HepG2 (cell line): Measurements from ENCODE around the gene SFT2D2. TPM values are rescaled to one million over a fixed set of nuclear protein-coding genes. Genes with fewer than 3 reads are reported as not detected.

Experiments used
- ARNT2 ChIP-seq: sonication (generic); formaldehyde crosslinking; IDR thresholded peaks from 2 replicates; pipeline ENCODE4 v1.8.0; 2022; ENCODE audit warnings: mild to moderate bottlenecking, low read depth, missing genetic modification reagents, moderate library complexity
- CHD4 ChIP-seq: fragments of 200-600 bp; sonication (generic); IDR thresholded peaks from 2 replicates; pipeline ENCODE4 v1.7.0; 2017; ENCODE audit warnings: mild to moderate bottlenecking, low read length, borderline replicate concordance
- KLF12 ChIP-seq: sonication (generic); formaldehyde crosslinking; IDR thresholded peaks from 2 replicates; pipeline ENCODE4 v1.4.0; 2020; ENCODE audit warnings: missing genetic modification reagents, borderline replicate concordance
- MTERF4 ChIP-seq: sonication (generic); formaldehyde crosslinking; IDR thresholded peaks from 2 replicates; pipeline ENCODE4 v1.8.0; 2023; ENCODE audit warnings: mild to moderate bottlenecking, missing genetic modification reagents
- STAT5B ChIP-seq: sonication (generic); formaldehyde crosslinking; IDR thresholded peaks from 2 replicates; pipeline ENCODE4 v1.4.0; 2020; ENCODE audit warnings: missing genetic modification reagents
- TRAFD1 ChIP-seq: sonication (generic); formaldehyde crosslinking; IDR thresholded peaks from 2 replicates; pipeline ENCODE4 v1.5.1; 2020; ENCODE audit warnings: missing genetic modification reagents, mild to moderate bottlenecking, borderline replicate concordance
- ZBTB3 ChIP-seq: sonication (generic); formaldehyde crosslinking; IDR thresholded peaks from 2 replicates; pipeline ENCODE4 v1.4.0; 2020; ENCODE audit warnings: low read depth, mild to moderate bottlenecking, moderate library complexity, missing genetic modification reagents, borderline replicate concordance
- ZNF101 ChIP-seq: sonication (generic); formaldehyde crosslinking; IDR thresholded peaks from 2 replicates; pipeline ENCODE4 v1.4.0; 2020; ENCODE audit warnings: mild to moderate bottlenecking, low read depth, missing genetic modification reagents, borderline replicate concordance
- ZNF788 ChIP-seq: sonication (generic); formaldehyde crosslinking; IDR thresholded peaks from 2 replicates; pipeline ENCODE4 v1.5.0; 2020; ENCODE audit warnings: mild to moderate bottlenecking, missing genetic modification reagents, borderline replicate concordance
- polyA plus RNA-seq, 8 experiments: library from polyadenylated mRNA; depleted of rRNA in 3 of 8; stranded (reverse) in 7 of 8; unstranded in 1 of 8; fragments of >200 nt; fragmentation: Illumina TruSeq in 4 of 8; extraction: Trizol in 4 of 8; gene quantifications; 2 replicates each; pipeline versions ENCODE4 v1.2.1 to v1.2.3, GENCODE V29; 2011 to 2016; ENCODE audit warnings: low read depth in 4 of 8, missing spikeins in 1 of 8, mixed read lengths in 1 of 8; ENCODE audit not compliant: insufficient read depth in 1 of 8
- total RNA-seq, 5 experiments: library from RNA; depleted of rRNA; stranded (reverse); fragments of >200 nt; fragmentation: Illumina TruSeq; extraction: Trizol; gene quantifications; 2 replicates each; pipeline ENCODE4 v1.2.3, GENCODE V29; 2016; ENCODE audit warnings: low read depth in 1 of 5
- TF ChIP-seq, protein P1 (sequence below): sonication (generic); formaldehyde crosslinking; IDR thresholded peaks from 2 replicates; pipeline ENCODE4 v1.5.0; 2020; ENCODE audit warnings: missing genetic modification reagents
- TF ChIP-seq, protein P2 (sequence below): IDR thresholded peaks from 2 replicates; pipeline ENCODE4 v1.6.1; 2012; ENCODE audit warnings: inconsistent platforms
- TF ChIP-seq, protein P3 (sequence below): sonication (generic); formaldehyde crosslinking; IDR thresholded peaks from 2 replicates; pipeline ENCODE4 v1.9.0; 2022; ENCODE audit warnings: low read depth, missing genetic modification reagents
- TF ChIP-seq, protein P4 (sequence below): sonication (generic); formaldehyde crosslinking; IDR thresholded peaks from 2 replicates; pipeline ENCODE4 v1.8.1; 2023; ENCODE audit warnings: mild to moderate bottlenecking, missing genetic modification reagents
- TF ChIP-seq, protein P5 (sequence below): IDR thresholded peaks from 2 replicates; pipeline ENCODE4 v1.6.1; 2016; ENCODE audit warnings: low read depth, missing genetic modification reagents, missing compliant biosample characterization

Gene SFT2D2
- total and polyA plus RNA-seq, 2 of the 13 experiments (the other 11 are each of a cell fraction or from before 2014, with no cell fraction given) = 10.0 to 28.8 TPM

GRCh38 chr1:168178638-168179437, 47.0 kb upstream of the SFT2D2 start, which contains the start of gene TIPRL (continued):
- TF ChIP-seq MTERF4 (CRISPR knock-in tag) (0 out of 2 replicates have a peak, but pooled peaks have one; percentile 34), ARNT2 (CRISPR knock-in tag) (no peak; the same call in 1 of the 2 replicates), CHD4 (no peak), ZBTB3 (no peak), KLF12 (no peak), ZNF788 (CRISPR knock-in tag) (no peak; the same call in 1 of the 2 replicates), TRAFD1 (CRISPR knock-in tag) (no peak), ZNF101 (CRISPR knock-in tag) (no peak), STAT5B (no peak)
- TF ChIP-seq, protein P1, sequence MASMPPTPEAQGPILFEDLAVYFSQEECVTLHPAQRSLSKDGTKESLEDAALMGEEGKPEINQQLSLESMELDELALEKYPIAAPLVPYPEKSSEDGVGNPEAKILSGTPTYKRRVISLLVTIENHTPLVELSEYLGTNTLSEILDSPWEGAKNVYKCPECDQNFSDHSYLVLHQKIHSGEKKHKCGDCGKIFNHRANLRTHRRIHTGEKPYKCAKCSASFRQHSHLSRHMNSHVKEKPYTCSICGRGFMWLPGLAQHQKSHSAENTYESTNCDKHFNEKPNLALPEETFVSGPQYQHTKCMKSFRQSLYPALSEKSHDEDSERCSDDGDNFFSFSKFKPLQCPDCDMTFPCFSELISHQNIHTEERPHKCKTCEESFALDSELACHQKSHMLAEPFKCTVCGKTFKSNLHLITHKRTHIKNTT = no peak
- TF ChIP-seq, protein P2, sequence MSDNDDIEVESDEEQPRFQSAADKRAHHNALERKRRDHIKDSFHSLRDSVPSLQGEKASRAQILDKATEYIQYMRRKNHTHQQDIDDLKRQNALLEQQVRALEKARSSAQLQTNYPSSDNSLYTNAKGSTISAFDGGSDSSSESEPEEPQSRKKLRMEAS = peak; percentile 59
- TF ChIP-seq, protein P3, sequence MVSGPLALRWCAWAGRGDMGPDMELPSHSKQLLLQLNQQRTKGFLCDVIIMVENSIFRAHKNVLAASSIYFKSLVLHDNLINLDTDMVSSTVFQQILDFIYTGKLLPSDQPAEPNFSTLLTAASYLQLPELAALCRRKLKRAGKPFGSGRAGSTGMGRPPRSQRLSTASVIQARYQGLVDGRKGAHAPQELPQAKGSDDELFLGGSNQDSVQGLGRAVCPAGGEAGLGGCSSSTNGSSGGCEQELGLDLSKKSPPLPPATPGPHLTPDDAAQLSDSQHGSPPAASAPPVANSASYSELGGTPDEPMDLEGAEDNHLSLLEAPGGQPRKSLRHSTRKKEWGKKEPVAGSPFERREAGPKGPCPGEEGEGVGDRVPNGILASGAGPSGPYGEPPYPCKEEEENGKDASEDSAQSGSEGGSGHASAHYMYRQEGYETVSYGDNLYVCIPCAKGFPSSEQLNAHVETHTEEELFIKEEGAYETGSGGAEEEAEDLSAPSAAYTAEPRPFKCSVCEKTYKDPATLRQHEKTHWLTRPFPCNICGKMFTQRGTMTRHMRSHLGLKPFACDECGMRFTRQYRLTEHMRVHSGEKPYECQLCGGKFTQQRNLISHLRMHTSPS (CRISPR knock-in tag) = no peak
- TF ChIP-seq, protein P4, sequence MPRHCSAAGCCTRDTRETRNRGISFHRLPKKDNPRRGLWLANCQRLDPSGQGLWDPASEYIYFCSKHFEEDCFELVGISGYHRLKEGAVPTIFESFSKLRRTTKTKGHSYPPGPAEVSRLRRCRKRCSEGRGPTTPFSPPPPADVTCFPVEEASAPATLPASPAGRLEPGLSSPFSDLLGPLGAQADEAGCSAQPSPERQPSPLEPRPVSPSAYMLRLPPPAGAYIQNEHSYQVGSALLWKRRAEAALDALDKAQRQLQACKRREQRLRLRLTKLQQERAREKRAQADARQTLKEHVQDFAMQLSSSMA (CRISPR knock-in tag) = no peak
- TF ChIP-seq, protein P5, sequence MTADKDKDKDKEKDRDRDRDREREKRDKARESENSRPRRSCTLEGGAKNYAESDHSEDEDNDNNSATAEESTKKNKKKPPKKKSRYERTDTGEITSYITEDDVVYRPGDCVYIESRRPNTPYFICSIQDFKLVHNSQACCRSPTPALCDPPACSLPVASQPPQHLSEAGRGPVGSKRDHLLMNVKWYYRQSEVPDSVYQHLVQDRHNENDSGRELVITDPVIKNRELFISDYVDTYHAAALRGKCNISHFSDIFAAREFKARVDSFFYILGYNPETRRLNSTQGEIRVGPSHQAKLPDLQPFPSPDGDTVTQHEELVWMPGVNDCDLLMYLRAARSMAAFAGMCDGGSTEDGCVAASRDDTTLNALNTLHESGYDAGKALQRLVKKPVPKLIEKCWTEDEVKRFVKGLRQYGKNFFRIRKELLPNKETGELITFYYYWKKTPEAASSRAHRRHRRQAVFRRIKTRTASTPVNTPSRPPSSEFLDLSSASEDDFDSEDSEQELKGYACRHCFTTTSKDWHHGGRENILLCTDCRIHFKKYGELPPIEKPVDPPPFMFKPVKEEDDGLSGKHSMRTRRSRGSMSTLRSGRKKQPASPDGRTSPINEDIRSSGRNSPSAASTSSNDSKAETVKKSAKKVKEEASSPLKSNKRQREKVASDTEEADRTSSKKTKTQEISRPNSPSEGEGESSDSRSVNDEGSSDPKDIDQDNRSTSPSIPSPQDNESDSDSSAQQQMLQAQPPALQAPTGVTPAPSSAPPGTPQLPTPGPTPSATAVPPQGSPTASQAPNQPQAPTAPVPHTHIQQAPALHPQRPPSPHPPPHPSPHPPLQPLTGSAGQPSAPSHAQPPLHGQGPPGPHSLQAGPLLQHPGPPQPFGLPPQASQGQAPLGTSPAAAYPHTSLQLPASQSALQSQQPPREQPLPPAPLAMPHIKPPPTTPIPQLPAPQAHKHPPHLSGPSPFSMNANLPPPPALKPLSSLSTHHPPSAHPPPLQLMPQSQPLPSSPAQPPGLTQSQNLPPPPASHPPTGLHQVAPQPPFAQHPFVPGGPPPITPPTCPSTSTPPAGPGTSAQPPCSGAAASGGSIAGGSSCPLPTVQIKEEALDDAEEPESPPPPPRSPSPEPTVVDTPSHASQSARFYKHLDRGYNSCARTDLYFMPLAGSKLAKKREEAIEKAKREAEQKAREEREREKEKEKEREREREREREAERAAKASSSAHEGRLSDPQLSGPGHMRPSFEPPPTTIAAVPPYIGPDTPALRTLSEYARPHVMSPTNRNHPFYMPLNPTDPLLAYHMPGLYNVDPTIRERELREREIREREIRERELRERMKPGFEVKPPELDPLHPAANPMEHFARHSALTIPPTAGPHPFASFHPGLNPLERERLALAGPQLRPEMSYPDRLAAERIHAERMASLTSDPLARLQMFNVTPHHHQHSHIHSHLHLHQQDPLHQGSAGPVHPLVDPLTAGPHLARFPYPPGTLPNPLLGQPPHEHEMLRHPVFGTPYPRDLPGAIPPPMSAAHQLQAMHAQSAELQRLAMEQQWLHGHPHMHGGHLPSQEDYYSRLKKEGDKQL (CRISPR knock-in tag) = no peak
